IMR-90 (cell line): ENCODE measurements around the gene NEK2. TPM values are rescaled to one million over a fixed set of nuclear protein-coding genes. Genes with fewer than 3 reads are reported as not detected.

Source experiments
- ATAC-seq: fragments of 200-7000 bp; cut with Tn5 transposase; 2 replicates; pipeline ENCODE4 v1.9.1; 2020; ENCODE audit warnings: low read depth, mild to moderate bottlenecking, moderate library complexity
- BruUV-seq: library from RNA; stranded (reverse); fragments of 400-500 nt; replicated peaks from 2 replicates; lab custom pipeline; 2021; lab: Mats Ljungman, UMichigan
- CTCF ChIA-PET: fragments of 300-600 bp; formaldehyde crosslinking; extraction: SDS; loops from one replicate; lab custom pipeline; 2021; ENCODE audit warnings: antibody characterized with exemption; lab: Yijun Ruan, JAX
- POLR2A ChIA-PET: fragments of 300-600 bp; sonication (Branson Sonifier 250); formaldehyde crosslinking; loops from one replicate; lab custom pipeline; 2022; ENCODE audit warnings: antibody characterized with exemption; ENCODE audit not compliant: unreplicated experiment; lab: Charles Lee
- DNase-seq: peaks from one replicate; pipeline ENCODE4 v3.0.0; 2013
- H2AFZ ChIP-seq: replicated peaks from 2 replicates; pipeline ENCODE3; 2013; ENCODE audit warnings: low read length, mild to moderate bottlenecking; ENCODE audit not compliant: poor library complexity
- H2AK5ac ChIP-seq: 2 replicates; pipeline ENCODE4 v1.6.1; 2013; ENCODE audit warnings: low read depth, low read length, inconsistent platforms
- H2AK9ac ChIP-seq: replicated peaks from 2 replicates; pipeline ENCODE3; 2013; ENCODE audit warnings: mild to moderate bottlenecking, low read depth, low read length, moderate library complexity; ENCODE audit not compliant: poor library complexity
- H2BK120ac ChIP-seq: 2 replicates; pipeline ENCODE4 v1.6.1; 2013; ENCODE audit warnings: low read depth, low read length, inconsistent platforms
- H2BK15ac ChIP-seq: 3 replicates; pipeline ENCODE4 v1.6.1; 2013; ENCODE audit warnings: low read depth, low read length, inconsistent platforms
- H2BK20ac ChIP-seq: 2 replicates; pipeline ENCODE4 v1.6.1; 2013; ENCODE audit warnings: low read depth, mild to moderate bottlenecking, inconsistent platforms, low read length, moderate library complexity
- H2BK5ac ChIP-seq: 2 replicates; pipeline ENCODE4 v1.6.1; 2013; ENCODE audit warnings: mild to moderate bottlenecking, low read depth, low read length, inconsistent platforms; ENCODE audit not compliant: poor library complexity, severe bottlenecking
- H3K14ac ChIP-seq: replicated peaks from 2 replicates; pipeline ENCODE4 v1.6.1; 2013; ENCODE audit warnings: low read depth, low read length, inconsistent platforms
- H3K18ac ChIP-seq: 2 replicates; pipeline ENCODE4 v1.6.1; 2013; ENCODE audit warnings: low read depth, low read length, control low read depth
- H3K23ac ChIP-seq: 2 replicates; pipeline ENCODE4 v1.6.1; 2013; ENCODE audit warnings: low read depth, low read length, inconsistent platforms
- H3K27ac ChIP-seq: 2 replicates; pipeline ENCODE4 v1.5.1; 2013; ENCODE audit warnings: mild to moderate bottlenecking, control low read depth, low read length; ENCODE audit not compliant: insufficient read depth
- H3K27me3 ChIP-seq: 2 replicates; pipeline ENCODE4 v1.6.1; 2013; ENCODE audit warnings: low read length; ENCODE audit not compliant: control insufficient read depth, insufficient read depth
- H3K36me3 ChIP-seq: 2 replicates; pipeline ENCODE4 v1.6.1; 2013; ENCODE audit warnings: low read length, mixed read lengths; ENCODE audit not compliant: control insufficient read depth, insufficient read depth
- H3K4ac ChIP-seq: 2 replicates; pipeline ENCODE4 v1.6.1; 2013; ENCODE audit warnings: low read depth, low read length, inconsistent platforms
- H3K4me1 ChIP-seq: 2 replicates; pipeline ENCODE4 v1.6.1; 2013; ENCODE audit warnings: low read length, mixed read lengths; ENCODE audit not compliant: control insufficient read depth, insufficient read depth
- H3K4me2 ChIP-seq: 2 replicates; pipeline ENCODE4 v1.6.1; 2013; ENCODE audit warnings: low read depth, mild to moderate bottlenecking, control low read depth, low read length, moderate library complexity
- H3K4me3 ChIP-seq: 2 replicates; pipeline ENCODE4 v1.5.1; 2013; ENCODE audit warnings: low read depth, mild to moderate bottlenecking, control low read depth, low read length, moderate library complexity; ENCODE audit not compliant: insufficient read depth
- H3K56ac ChIP-seq: 2 replicates; pipeline ENCODE4 v1.6.1; 2013; ENCODE audit warnings: low read length, inconsistent platforms; ENCODE audit not compliant: insufficient read depth; ENCODE audit errors: extremely low read depth
- H3K79me1 ChIP-seq, 2 experiments: 2 replicates each; pipeline ENCODE4 v1.6.1; 2013; ENCODE audit warnings: low read length in 2 of 2, inconsistent platforms in 1 of 2, low read depth in 1 of 2
- H3K9ac ChIP-seq: 2 replicates; pipeline ENCODE4 v1.6.1; 2013; ENCODE audit warnings: low read depth, low read length, control low read depth
- H3K9me1 ChIP-seq: 2 replicates; pipeline ENCODE4 v1.6.1; 2013; ENCODE audit warnings: low read length, inconsistent platforms; ENCODE audit not compliant: insufficient read depth
- H3K9me3 ChIP-seq: 2 replicates; pipeline ENCODE4 v1.6.1; 2013; ENCODE audit warnings: low read length; ENCODE audit not compliant: control insufficient read depth, insufficient read depth
- H4K20me1 ChIP-seq: 2 replicates; pipeline ENCODE4 v1.6.1; 2013; ENCODE audit warnings: low read length, inconsistent platforms; ENCODE audit not compliant: insufficient read depth
- H4K5ac ChIP-seq: 2 replicates; pipeline ENCODE4 v1.6.1; 2013; ENCODE audit warnings: mild to moderate bottlenecking, low read depth, low read length, control low read depth
- H4K8ac ChIP-seq, 2 experiments: 2 replicates each; pipeline ENCODE4 v1.6.1; 2013; ENCODE audit warnings: low read depth in 2 of 2, low read length in 2 of 2, control low read depth in 1 of 2, inconsistent platforms in 1 of 2
- H4K91ac ChIP-seq: 2 replicates; pipeline ENCODE4 v1.6.1; 2013; ENCODE audit warnings: low read depth, low read length, inconsistent platforms; ENCODE audit not compliant: insufficient read depth
- BHLHE40 ChIP-seq: fragments of 150-350 bp; IDR thresholded peaks from 2 replicates; pipeline ENCODE4 v1.6.1; 2016; ENCODE audit warnings: mild to moderate bottlenecking, low read depth, low read length
- CEBPB ChIP-seq: IDR thresholded peaks from 2 replicates; pipeline ENCODE4 v1.6.1; 2012; ENCODE audit warnings: low read depth, low read length, improper control_type of control experiment
- CHD1 ChIP-seq: IDR thresholded peaks from 2 replicates; pipeline ENCODE4 v1.6.1; 2012; ENCODE audit warnings: low read depth, low read length, improper control_type of control experiment
- CTCF ChIP-seq: conservative IDR thresholded peaks from 2 replicates; pipeline ENCODE4 v1.5.1; 2012; ENCODE audit warnings: mild to moderate bottlenecking, low read depth, low read length, improper control_type of control experiment
- MAZ ChIP-seq: IDR thresholded peaks from 2 replicates; pipeline ENCODE4 v1.6.1; 2012; ENCODE audit warnings: low read depth, mild to moderate bottlenecking, low read length, improper control_type of control experiment, moderate library complexity, borderline replicate concordance
- MXI1 ChIP-seq: IDR thresholded peaks from 2 replicates; pipeline ENCODE4 v1.6.1; 2012; ENCODE audit warnings: low read depth, mild to moderate bottlenecking, low read length, moderate library complexity, borderline replicate concordance
- NFE2L2 ChIP-seq: fragments of 150-350 bp; IDR thresholded peaks from 2 replicates; pipeline ENCODE4 v1.6.1; 2016; ENCODE audit warnings: low read depth, mild to moderate bottlenecking, low read length
- RAD21 ChIP-seq: IDR thresholded peaks from 2 replicates; pipeline ENCODE4 v1.6.1; 2012; ENCODE audit warnings: low read length, improper control_type of control experiment
- RFX5 ChIP-seq: IDR thresholded peaks from 2 replicates; pipeline ENCODE4 v1.8.0; 2012; ENCODE audit warnings: low read depth, mild to moderate bottlenecking, low read length, moderate library complexity
- SMC3 ChIP-seq: fragments of 150-350 bp; IDR thresholded peaks from 2 replicates; pipeline ENCODE4 v1.6.1; 2016; ENCODE audit warnings: low read depth, mild to moderate bottlenecking, antibody characterized with exemption, low read length, moderate library complexity
- USF2 ChIP-seq: fragments of 150-350 bp; IDR thresholded peaks from 2 replicates; pipeline ENCODE4 v1.6.1; 2017; ENCODE audit warnings: mild to moderate bottlenecking, antibody characterized with exemption, low read length, low read depth
- WGBS, 2 experiments: methylation state at CpG; one replicate each; pipeline versions ENCODE4 v1.1.5 to v1.1.7; 2013; ENCODE audit warnings: missing lambda C conversion rate in 2 of 2; ENCODE audit not compliant: insufficient read length in 1 of 2; ENCODE audit errors: extremely low coverage in 2 of 2; 5-methylcytosine and 5-hydroxymethylcytosine counted together
- dilution Hi-C: fragments of 300-500 bp; cut with HindIII; formaldehyde crosslinking; loops from one replicate; pipeline ENCODE4 v1.14.3; 2018; ENCODE audit warnings: low sequenced_read_pairs; ENCODE audit not compliant: unreplicated experiment
- in situ Hi-C: fragments of 300-500 bp; cut with MboI; formaldehyde crosslinking; loops from 3 replicates; pipeline ENCODE4 v1.14.3; 2019; ENCODE audit warnings: low sequenced_read_pairs, inconsistent platforms, mixed read lengths
- intact Hi-C: fragments of 100-400 bp; cut with micrococcal nuclease; formaldehyde crosslinking; loops from 2 replicates; pipeline ENCODE4 v1.10.0; 2022
- polyA plus RNA-seq, 3 experiments: library from polyadenylated mRNA; depleted of rRNA; stranded (reverse); fragments of >200 nt; gene quantifications; 2 replicates each; pipeline ENCODE4 v1.2.3, GENCODE V29; 2012; ENCODE audit warnings: low replicate concordance in 1 of 3
- total RNA-seq: library from RNA; depleted of rRNA; stranded (reverse); fragments of >200 nt; gene quantifications from 2 replicates; pipeline ENCODE4 v1.2.3, GENCODE V29; 2012

Gene NEK2
- total and polyA plus RNA-seq, 2 of the 4 experiments (the other 2 are of a cell fraction), result 9.9 to 26.0 TPM

DNA sequence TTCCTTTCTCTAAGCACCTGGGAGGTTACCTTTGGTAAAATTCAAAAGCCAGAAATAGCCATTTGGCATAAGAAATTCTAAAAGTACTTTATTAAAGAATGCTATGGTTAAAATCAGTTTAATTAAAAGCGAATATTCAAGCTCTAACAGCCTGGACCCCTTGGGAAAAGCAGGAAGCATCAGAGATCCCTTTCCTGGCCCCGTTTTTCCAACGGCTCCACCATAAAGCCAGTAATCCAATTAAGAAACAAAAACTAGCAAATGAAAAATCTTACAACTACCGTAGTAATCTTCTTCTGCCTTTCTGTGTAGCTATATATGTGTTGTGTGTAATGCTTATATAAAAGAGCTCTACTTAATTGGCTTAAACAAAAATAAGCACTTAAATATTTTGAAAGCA lies 33.5 kb upstream of the NEK2 start:
- no peak overlapping the region for H3K4me3 ChIP-seq
- no peak overlapping the region for H2AK9ac ChIP-seq
- H3K4me2 ChIP-seq, result no peak overlapping the region
- no peak overlapping the region for H3K4ac ChIP-seq
- no peaks in the 10 kb centered on the region for H3K9me1 ChIP-seq
- no peak overlapping the region for H4K8ac ChIP-seq
- CTCF ChIA-PET, result interaction anchor here (0.6 kb wide), 1 partner anchor 325 kb away, joined by 3 read pairs; no protein-coding TSS in a partner anchor
- no peak overlapping the region for H3K18ac ChIP-seq
- no peak overlapping the region for H2AFZ ChIP-seq
- dilution Hi-C loops (no loop called here), in situ Hi-C loops (no loop called here), intact Hi-C loops (no loop called here)
- H3K4me1 ChIP-seq, result peaks cover 3% of the 10 kb centered on the region; the same call in 1 of the 2 replicates
- H2BK15ac ChIP-seq, result no peak overlapping the region
- H3K14ac ChIP-seq, result no peak overlapping the region
- POLR2A ChIA-PET, result no interaction called here
- WGBS, 2 experiments, result no CpG with 5 or more reads among the region's 4 CpGs
- H3K23ac ChIP-seq, result no peak overlapping the region
- DNase-seq (no peak), ATAC-seq (no peak)
- no TSS peak for BruUV-seq
- no peaks in the 10 kb centered on the region for H4K20me1 ChIP-seq
- H4K91ac ChIP-seq, result no peak overlapping the region
- no peaks in the 10 kb centered on the region for H3K79me1 ChIP-seq
- no peaks in the 10 kb centered on the region for H3K9me3 ChIP-seq
- no peaks in the 10 kb centered on the region for H3K36me3 ChIP-seq
- no peak overlapping the region for H2BK5ac ChIP-seq
- no peak overlapping the region for H2BK20ac ChIP-seq
- H2AK5ac ChIP-seq, result no peak overlapping the region
- no peak overlapping the region for H3K56ac ChIP-seq
- H3K9ac ChIP-seq, result no peak overlapping the region
- H2BK120ac ChIP-seq, result no peak overlapping the region
- TF ChIP-seq SMC3, result no peak
- TF ChIP-seq CHD1, result no peak
- no peak for TF ChIP-seq RFX5
- no peak for TF ChIP-seq CEBPB
- no peak for TF ChIP-seq RAD21
- TF ChIP-seq USF2, result no peak
- TF ChIP-seq MAZ, result no peak
- no peak for TF ChIP-seq NFE2L2
- no peak for TF ChIP-seq MXI1
- no peak for TF ChIP-seq CTCF
- no peak for TF ChIP-seq BHLHE40
- no peak overlapping the region for H3K27ac ChIP-seq
- no peaks in the 10 kb centered on the region for H3K27me3 ChIP-seq
- no peak overlapping the region for H4K5ac ChIP-seq
